ENCODE results near the gene PDZRN3.

GRCh38 chr3:73452729-73453128 lies 172.0 kb downstream of the PDZRN3 start:
- no peak for TF ChIP-seq TAF1 (IDR thresholded peaks at IDR 0.05; ENCODE audit: borderline replicate concordance, insufficient read depth, low read length)
- TF ChIP-seq POLR2AphosphoS5 (IDR thresholded peaks at IDR 0.05; ENCODE audit: low read depth, low read length), result no peak
